HPDE6-E6E7 (cell line): Measurements from ENCODE around the gene HERC2.
"Not testable (repeated sequence)": the region's sequence is repeated elsewhere in the genome, so short reads cannot be mapped to it uniquely, and the experiment has no call there.

Experiments used
- DNase-seq: peaks from one replicate; pipeline ENCODE4 v3.0.0; 2011; ENCODE audit warnings: missing footprints; ENCODE audit errors: extremely low spot score

The HERC2 gene

GRCh38 chr15:28273873-28274610, 47.9 kb downstream of the HERC2 start:
- DNase-seq: no peak

GRCh38 chr15:28273468-28273867, 48.5 kb downstream of the HERC2 start:
- no peak for DNase-seq

- DNase-seq: no peak
These were observed 49.4 kb downstream of the HERC2 start for GRCh38 chr15:28272587-28272986.

GRCh38 chr15:28271697-28272260, 50.2 kb downstream of the HERC2 start:
- DNase-seq: no peak

GRCh38 chr15:28269097-28269496, 52.9 kb downstream of the HERC2 start:
- DNase-seq: no peak

GRCh38 chr15:28267727-28268126, 54.3 kb downstream of the HERC2 start:
- DNase-seq: no peak

- DNase-seq: no peak
These were observed 56.5 kb downstream of the HERC2 start for GRCh38 chr15:28265334-28266019.

- DNase-seq: no peak
These were observed 57.8 kb downstream of the HERC2 start for GRCh38 chr15:28264166-28264565.

GRCh38 chr15:28262438-28262837, 59.5 kb downstream of the HERC2 start:
- no peak for DNase-seq

GRCh38 chr15:28260722-28261121, 61.3 kb downstream of the HERC2 start:
- DNase-seq: no peak

- DNase-seq: no peak
These were observed 61.7 kb downstream of the HERC2 start for GRCh38 chr15:28260317-28260716.

- DNase-seq: no peak
These were observed 66.0 kb downstream of the HERC2 start for GRCh38 chr15:28255965-28256364.

GRCh38 chr15:28252831-28253230, 69.1 kb downstream of the HERC2 start:
- DNase-seq: no peak

- DNase-seq: no peak
These were observed 75.4 kb downstream of the HERC2 start for GRCh38 chr15:28246605-28247004.

GRCh38 chr15:28243901-28244300, 78.1 kb downstream of the HERC2 start:
- DNase-seq: no peak

- DNase-seq: no peak
These were observed 78.6 kb downstream of the HERC2 start for GRCh38 chr15:28243399-28243798.

- DNase-seq: not testable (repeated sequence)
These were observed 83.7 kb downstream of the HERC2 start for GRCh38 chr15:28238296-28238695.

GRCh38 chr15:28231743-28232142, 90.2 kb downstream of the HERC2 start:
- DNase-seq: not testable (repeated sequence)

- DNase-seq: not testable (repeated sequence)
These were observed 90.6 kb downstream of the HERC2 start for GRCh38 chr15:28231336-28231735.

GRCh38 chr15:28228990-28229640, 92.9 kb downstream of the HERC2 start:
- not testable (repeated sequence) for DNase-seq

- DNase-seq: no peak
These were observed 93.9 kb downstream of the HERC2 start for GRCh38 chr15:28228096-28228495.

- DNase-seq: not testable (repeated sequence)
These were observed 94.7 kb downstream of the HERC2 start for GRCh38 chr15:28227303-28227702.
